NCI-H446 treated with DMSO at 0.1 percent for 48 hours (cell line): ENCODE measurements around the gene IL1RAPL1.

Experiments
- DNase-seq: peaks from one replicate; lab custom pipeline; 2025; lab: John Stamatoyannopoulos, UW

The IL1RAPL1 gene

GRCh38 chrX:28586981-28587551 is at the start of gene IL1RAPL1:
Gene IL1RAPL1 (plus strand): TSS chrX:28587446.
- no peak for DNase-seq

- no peak for DNase-seq
Measured at GRCh38 chrX:28542791-28543190, 44.5 kb upstream of the IL1RAPL1 start.

- no peak for DNase-seq
Measured at GRCh38 chrX:28549838-28550237, 37.4 kb upstream of the IL1RAPL1 start.

GRCh38 chrX:28550331-28550872 is 36.8 kb upstream of the IL1RAPL1 start:
- no peak for DNase-seq

GRCh38 chrX:28552322-28552721 is 34.9 kb upstream of the IL1RAPL1 start:
- no peak for DNase-seq

- DNase-seq, result no peak
Measured at GRCh38 chrX:28552882-28553829, 34.1 kb upstream of the IL1RAPL1 start.

GRCh38 chrX:28576117-28576516 is 11.1 kb upstream of the IL1RAPL1 start:
- DNase-seq, result no peak

GRCh38 chrX:28581522-28581921 is 5.7 kb upstream of the IL1RAPL1 start:
- DNase-seq, result no peak

- no peak for DNase-seq
Measured at GRCh38 chrX:28582511-28582910, 4.7 kb upstream of the IL1RAPL1 start.

- DNase-seq, result no peak
Measured at GRCh38 chrX:28584025-28584424, 3.2 kb upstream of the IL1RAPL1 start.

GRCh38 chrX:28585767-28586166 is 1.5 kb upstream of the IL1RAPL1 start:
- no peak for DNase-seq

GRCh38 chrX:28586286-28586685 is 960 bp upstream of the IL1RAPL1 start:
- no peak for DNase-seq

- no peak for DNase-seq
Measured at GRCh38 chrX:28589046-28589445, 1.8 kb downstream of the IL1RAPL1 start.

- no peak for DNase-seq
Measured at GRCh38 chrX:28590396-28590795, 3.1 kb downstream of the IL1RAPL1 start.

- DNase-seq, result no peak
Measured at GRCh38 chrX:28591542-28591941, 4.3 kb downstream of the IL1RAPL1 start.

- no peak for DNase-seq
Measured at GRCh38 chrX:28595346-28595745, 8.1 kb downstream of the IL1RAPL1 start.

GRCh38 chrX:28599957-28600356 is 12.7 kb downstream of the IL1RAPL1 start:
- DNase-seq, result no peak

- no peak for DNase-seq
Measured at GRCh38 chrX:28609003-28609402, 21.8 kb downstream of the IL1RAPL1 start.

GRCh38 chrX:28609917-28610613 is 22.8 kb downstream of the IL1RAPL1 start:
- DNase-seq, result no peak

GRCh38 chrX:28610746-28611145 is 23.5 kb downstream of the IL1RAPL1 start:
- DNase-seq, result no peak

- DNase-seq, result no peak
Measured at GRCh38 chrX:28613558-28613957, 26.3 kb downstream of the IL1RAPL1 start.

GRCh38 chrX:28625223-28625622 is 38.0 kb downstream of the IL1RAPL1 start:
- no peak for DNase-seq

- DNase-seq, result no peak
Measured at GRCh38 chrX:28626515-28626914, 39.3 kb downstream of the IL1RAPL1 start.
